Measurements from ENCODE around the gene NKD2. TPM values are rescaled to one million over a fixed set of nuclear protein-coding genes. Genes with fewer than 3 reads are reported as not detected.

NKD2 gene
- polyA plus RNA-seq, 1 donor from 2014 or later, result not detected

- Mint-ChIP-seq H3K4me3 (no peak overlapping the region), H3K36me3 (no peaks in the 10 kb centered on the region), H3K4me1 (no peaks in the 10 kb centered on the region), H3K27me3 (no peaks in the 10 kb centered on the region), H3K9me3 (no peaks in the 10 kb centered on the region), H3K27ac (no peak overlapping the region)
Observed at GRCh38 chr5:1062761-1063568, 54.4 kb downstream of the NKD2 start.

- H3K27ac Mint-ChIP-seq, result no peak overlapping the region
- H3K4me1 Mint-ChIP-seq, result no peaks in the 10 kb centered on the region
- no peak overlapping the region for H3K4me3 Mint-ChIP-seq
- H3K36me3 Mint-ChIP-seq, result no peaks in the 10 kb centered on the region
- H3K27me3 Mint-ChIP-seq, result no peaks in the 10 kb centered on the region
- H3K9me3 Mint-ChIP-seq, result no peaks in the 10 kb centered on the region
Observed at GRCh38 chr5:1063661-1064382, 55.2 kb downstream of the NKD2 start.

- Mint-ChIP-seq H3K27me3 (no peaks in the 10 kb centered on the region), H3K27ac (no peak overlapping the region), H3K36me3 (no peaks in the 10 kb centered on the region), H3K4me3 (no peak overlapping the region), H3K9me3 (no peaks in the 10 kb centered on the region), H3K4me1 (no peaks in the 10 kb centered on the region)
Observed at GRCh38 chr5:1064383-1065142, 56.0 kb downstream of the NKD2 start.

GRCh38 chr5:1065143-1065750, 56.6 kb downstream of the NKD2 start:
- Mint-ChIP-seq H3K4me1 (no peaks in the 10 kb centered on the region), H3K27me3 (no peaks in the 10 kb centered on the region), H3K9me3 (no peaks in the 10 kb centered on the region), H3K4me3 (no peak overlapping the region), H3K36me3 (no peaks in the 10 kb centered on the region), H3K27ac (no peak overlapping the region)

GRCh38 chr5:1065891-1066650, 57.5 kb downstream of the NKD2 start:
- no peak overlapping the region for H3K4me3 Mint-ChIP-seq
- no peak overlapping the region for H3K27ac Mint-ChIP-seq
- no peaks in the 10 kb centered on the region for H3K27me3 Mint-ChIP-seq
- no peaks in the 10 kb centered on the region for H3K4me1 Mint-ChIP-seq
- no peaks in the 10 kb centered on the region for H3K9me3 Mint-ChIP-seq
- H3K36me3 Mint-ChIP-seq, result no peaks in the 10 kb centered on the region

- Mint-ChIP-seq H3K9me3 (no peaks in the 10 kb centered on the region), H3K4me3 (no peak overlapping the region), H3K4me1 (no peaks in the 10 kb centered on the region), H3K36me3 (no peaks in the 10 kb centered on the region), H3K27ac (no peak overlapping the region), H3K27me3 (no peaks in the 10 kb centered on the region)
Observed at GRCh38 chr5:1066676-1067075, 58.1 kb downstream of the NKD2 start.

- H3K9me3 Mint-ChIP-seq, result no peaks in the 10 kb centered on the region
- H3K4me3 Mint-ChIP-seq, result no peak overlapping the region
- no peaks in the 10 kb centered on the region for H3K36me3 Mint-ChIP-seq
- no peak overlapping the region for H3K27ac Mint-ChIP-seq
- no peaks in the 10 kb centered on the region for H3K4me1 Mint-ChIP-seq
- H3K27me3 Mint-ChIP-seq, result no peaks in the 10 kb centered on the region
Observed at GRCh38 chr5:1067141-1068121, 58.8 kb downstream of the NKD2 start.

GRCh38 chr5:1068204-1068894, 59.7 kb downstream of the NKD2 start:
- no peaks in the 10 kb centered on the region for H3K4me1 Mint-ChIP-seq
- H3K27ac Mint-ChIP-seq, result no peak overlapping the region
- no peaks in the 10 kb centered on the region for H3K36me3 Mint-ChIP-seq
- H3K27me3 Mint-ChIP-seq, result no peaks in the 10 kb centered on the region
- H3K9me3 Mint-ChIP-seq, result no peaks in the 10 kb centered on the region
- H3K4me3 Mint-ChIP-seq, result no peak overlapping the region

GRCh38 chr5:1068895-1069719, 60.5 kb downstream of the NKD2 start:
- no peaks in the 10 kb centered on the region for H3K27me3 Mint-ChIP-seq
- no peaks in the 10 kb centered on the region for H3K4me1 Mint-ChIP-seq
- H3K27ac Mint-ChIP-seq, result no peak overlapping the region
- no peaks in the 10 kb centered on the region for H3K9me3 Mint-ChIP-seq
- no peak overlapping the region for H3K4me3 Mint-ChIP-seq
- H3K36me3 Mint-ChIP-seq, result no peaks in the 10 kb centered on the region

- no peaks in the 10 kb centered on the region for H3K36me3 Mint-ChIP-seq
- no peak overlapping the region for H3K27ac Mint-ChIP-seq
- H3K27me3 Mint-ChIP-seq, result no peaks in the 10 kb centered on the region
- no peak overlapping the region for H3K4me3 Mint-ChIP-seq
- no peaks in the 10 kb centered on the region for H3K9me3 Mint-ChIP-seq
- no peaks in the 10 kb centered on the region for H3K4me1 Mint-ChIP-seq
Observed at GRCh38 chr5:1069720-1070088, 61.1 kb downstream of the NKD2 start.

- Mint-ChIP-seq H3K4me3 (no peak overlapping the region), H3K4me1 (no peaks in the 10 kb centered on the region), H3K27me3 (no peaks in the 10 kb centered on the region), H3K27ac (no peak overlapping the region), H3K9me3 (no peaks in the 10 kb centered on the region), H3K36me3 (peaks cover 2% of the 10 kb centered on the region)
Observed at GRCh38 chr5:1073239-1074102, 64.9 kb downstream of the NKD2 start.

GRCh38 chr5:1074226-1074625, 65.6 kb downstream of the NKD2 start:
- Mint-ChIP-seq H3K4me3 (no peak overlapping the region), H3K36me3 (peaks cover 3% of the 10 kb centered on the region), H3K9me3 (no peaks in the 10 kb centered on the region), H3K27ac (no peak overlapping the region), H3K27me3 (no peaks in the 10 kb centered on the region), H3K4me1 (no peaks in the 10 kb centered on the region)

Data from IgD-negative memory B cell (primary cell).